T-helper 2 cell treated with Interferon-gamma antibody and Interleukin-4, amounts not matched to agents 5 μg/mL and 100 μg/mL, for 36 hours (primary cell): ENCODE measurements around the gene TRMU.

Experiments used
- DNase-seq: peaks from one replicate; pipeline ENCODE4 v3.0.0; 2021; ENCODE audit warnings: low spot score
- H3K27ac Mint-ChIP-seq: one replicate; pipeline ENCODE4 v1.8.0; 2021; ENCODE audit warnings: mild to moderate bottlenecking, mixed read lengths
- H3K27me3 Mint-ChIP-seq: one replicate; pipeline ENCODE4 v1.8.0; 2021; ENCODE audit warnings: low read depth, mixed read lengths
- H3K36me3 Mint-ChIP-seq: one replicate; pipeline ENCODE4 v1.8.0; 2021; ENCODE audit warnings: low read depth, mixed read lengths
- H3K4me1 Mint-ChIP-seq: one replicate; pipeline ENCODE4 v1.8.0; 2021; ENCODE audit warnings: low read depth, mixed read lengths
- H3K4me3 Mint-ChIP-seq: one replicate; pipeline ENCODE4 v1.8.0; 2022; ENCODE audit warnings: mild to moderate bottlenecking, moderate library complexity, mixed read lengths
- H3K9me3 Mint-ChIP-seq: one replicate; pipeline ENCODE4 v1.8.0; 2021; ENCODE audit warnings: mixed read lengths

Gene TRMU

DNA sequence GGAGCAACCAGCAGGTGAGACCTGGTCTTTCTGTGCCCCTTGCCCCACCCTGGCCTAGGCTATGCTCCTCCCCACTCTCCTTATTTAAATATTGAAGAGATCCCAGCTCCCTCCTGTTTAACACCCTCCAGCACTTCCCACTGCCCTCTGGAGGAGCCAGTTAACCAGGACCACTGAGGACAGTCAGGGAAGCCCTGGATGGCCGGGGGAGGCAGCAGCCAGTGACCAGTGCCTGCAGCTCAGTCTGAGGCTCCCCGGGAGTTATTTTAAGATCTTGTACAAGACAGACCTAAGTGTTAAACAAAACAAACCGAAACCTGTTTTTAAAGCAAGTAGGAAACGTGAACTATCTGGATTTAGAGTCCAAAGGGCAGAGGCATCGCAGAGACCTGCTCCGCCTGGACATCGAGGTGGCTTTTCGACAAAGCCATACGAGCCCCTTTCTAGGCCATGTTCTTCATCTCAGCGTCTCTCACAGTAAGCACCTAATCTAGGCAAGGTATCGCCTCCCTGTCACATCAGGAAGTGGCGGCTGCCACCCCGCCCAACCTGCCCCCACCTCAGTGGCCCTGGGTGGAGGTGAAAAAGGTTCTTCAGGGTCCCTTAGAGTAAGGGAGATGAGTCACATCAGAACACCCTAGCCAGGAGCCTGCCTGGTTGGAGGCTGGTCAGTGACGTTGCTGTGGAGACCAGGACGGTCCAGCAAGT, 35.2 kb downstream of the TRMU start:
- Mint-ChIP-seq H3K27ac (no peak overlapping the region), H3K9me3 (peaks cover 1% of the 10 kb centered on the region), H3K36me3 (no peaks in the 10 kb centered on the region), H3K27me3 (peaks cover 20% of the 10 kb centered on the region), H3K4me3 (no peak overlapping the region), H3K4me1 (no peaks in the 10 kb centered on the region)
- no peak for DNase-seq

DNA sequence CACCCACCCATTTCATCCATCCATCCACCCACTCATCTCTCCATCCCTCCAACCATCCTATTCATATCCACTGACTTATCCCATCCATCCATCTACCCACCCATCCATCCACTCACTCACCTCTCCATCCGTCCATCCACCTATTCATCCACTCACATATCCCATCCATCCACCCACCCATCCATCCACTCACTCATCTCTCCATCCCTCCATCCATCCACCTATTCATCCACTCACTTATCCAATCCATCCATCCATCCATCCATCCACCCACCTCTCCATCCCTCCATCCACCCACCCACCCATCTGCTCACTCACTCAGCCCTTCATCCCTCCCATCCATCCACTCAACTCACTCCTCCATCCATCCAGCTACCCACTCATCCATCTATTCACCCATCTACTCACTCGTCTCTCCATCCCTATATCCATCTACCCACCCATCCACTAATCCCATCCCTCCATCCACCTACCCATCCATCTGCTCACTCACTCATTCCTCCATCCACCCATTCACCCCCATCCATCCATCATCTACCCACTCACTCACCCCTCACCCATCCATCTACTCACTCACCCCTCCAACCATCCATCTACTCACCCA, 36.2 kb downstream of the TRMU start:
- Mint-ChIP-seq H3K27ac (no peak overlapping the region), H3K4me3 (no peak overlapping the region), H3K36me3 (no peaks in the 10 kb centered on the region), H3K4me1 (no peaks in the 10 kb centered on the region), H3K27me3 (peaks cover 20% of the 10 kb centered on the region), H3K9me3 (peaks cover 4% of the 10 kb centered on the region)
- no peak for DNase-seq

DNA sequence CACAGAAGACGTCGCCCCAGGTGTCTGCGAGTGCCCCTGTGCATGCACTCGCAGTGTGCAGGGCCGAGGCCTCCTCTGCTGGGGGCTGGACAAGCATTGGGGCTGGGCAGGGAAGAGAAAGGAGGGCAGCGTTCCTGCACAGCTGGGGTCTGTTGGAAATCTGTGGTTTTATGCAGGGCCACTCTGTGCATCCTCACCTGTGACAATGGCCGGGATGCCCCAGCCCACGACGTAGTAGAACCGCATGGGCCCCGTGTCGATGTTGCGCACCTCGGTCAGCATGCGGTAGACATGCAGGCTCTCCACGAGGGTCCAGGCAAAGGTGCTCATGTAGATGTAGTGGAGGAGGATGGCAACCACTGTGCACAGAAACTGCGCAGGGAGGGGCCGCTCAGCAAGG, 37.2 kb downstream of the TRMU start:
- no peak for DNase-seq
- peaks cover 4% of the 10 kb centered on the region for H3K9me3 Mint-ChIP-seq
- peaks cover 20% of the 10 kb centered on the region for H3K27me3 Mint-ChIP-seq
- no peaks in the 10 kb centered on the region for H3K4me1 Mint-ChIP-seq
- no peak overlapping the region for H3K27ac Mint-ChIP-seq
- no peak overlapping the region for H3K4me3 Mint-ChIP-seq
- no peaks in the 10 kb centered on the region for H3K36me3 Mint-ChIP-seq

DNA sequence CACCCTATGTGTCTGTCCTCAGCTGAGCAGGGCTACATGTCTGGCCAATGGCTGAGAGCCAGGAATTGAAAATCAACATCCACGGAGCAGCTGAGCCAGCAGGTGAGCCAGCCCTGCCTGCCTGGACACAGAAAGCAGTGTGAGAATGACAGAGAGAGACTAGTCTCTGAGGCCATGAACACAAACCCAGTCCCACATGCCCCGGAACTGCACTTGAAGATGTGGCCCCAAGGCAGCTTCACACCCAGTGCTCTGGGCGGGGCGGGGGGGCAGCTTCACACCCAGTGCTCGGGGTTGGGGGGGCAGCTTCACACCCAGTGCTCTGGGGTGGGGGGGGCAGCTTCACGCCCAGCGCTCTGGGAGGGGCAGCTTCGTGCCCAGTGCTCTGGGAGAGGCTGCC, 37.6 kb downstream of the TRMU start:
- H3K9me3 Mint-ChIP-seq = peaks cover 4% of the 10 kb centered on the region
- no peaks in the 10 kb centered on the region for H3K36me3 Mint-ChIP-seq
- no peaks in the 10 kb centered on the region for H3K4me1 Mint-ChIP-seq
- H3K27me3 Mint-ChIP-seq = peaks cover 20% of the 10 kb centered on the region
- no peak overlapping the region for H3K27ac Mint-ChIP-seq
- no peak overlapping the region for H3K4me3 Mint-ChIP-seq
- DNase-seq = no peak

DNA sequence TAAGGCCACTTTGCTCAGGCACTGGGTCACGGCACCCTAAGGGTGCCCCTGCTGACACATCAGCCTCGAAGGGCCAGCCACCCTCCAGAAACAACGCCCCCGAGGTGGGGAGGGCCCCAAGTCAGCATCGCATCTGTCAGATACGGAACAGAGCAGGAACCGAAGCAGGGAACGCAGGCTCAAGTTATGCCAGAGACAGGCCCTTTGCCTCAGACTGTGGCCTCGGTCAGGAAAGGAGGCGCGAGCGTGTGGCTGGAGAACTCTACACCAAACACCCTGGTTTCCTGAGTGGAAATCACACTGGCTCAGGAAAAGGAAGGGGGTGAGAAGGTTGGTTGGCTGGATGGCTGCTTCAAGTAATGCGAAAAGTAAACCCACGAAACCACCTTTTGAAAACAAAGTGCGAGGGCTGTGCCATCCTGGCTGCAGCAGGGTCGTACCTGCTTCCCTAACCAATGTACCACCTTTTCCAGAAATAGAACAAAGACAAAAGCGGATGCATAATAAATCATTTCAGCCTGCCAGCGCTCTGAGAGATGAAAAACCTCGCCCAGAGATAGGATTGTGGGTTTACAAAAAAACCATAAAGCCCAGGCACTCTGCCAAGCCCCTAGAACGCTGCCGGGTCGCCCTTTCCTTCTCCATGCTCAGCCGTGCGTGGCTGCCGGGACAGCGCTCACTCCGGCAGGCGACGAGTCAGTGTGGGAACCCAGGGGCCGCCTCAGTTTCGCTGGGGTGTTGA, 38.6 kb downstream of the TRMU start:
- Mint-ChIP-seq H3K36me3 (no peaks in the 10 kb centered on the region), H3K27ac (no peak overlapping the region), H3K4me3 (no peak overlapping the region), H3K4me1 (no peaks in the 10 kb centered on the region), H3K27me3 (peaks cover 20% of the 10 kb centered on the region), H3K9me3 (peaks cover 4% of the 10 kb centered on the region)
- no peak for DNase-seq

- Mint-ChIP-seq H3K27ac (no peak overlapping the region), H3K36me3 (no peaks in the 10 kb centered on the region), H3K9me3 (peaks cover 4% of the 10 kb centered on the region), H3K4me3 (no peak overlapping the region), H3K27me3 (peaks cover 20% of the 10 kb centered on the region), H3K4me1 (no peaks in the 10 kb centered on the region)
- no peak for DNase-seq
Measured at GRCh38 chr22:46374663-46375474, 39.4 kb downstream of the TRMU start.

DNA sequence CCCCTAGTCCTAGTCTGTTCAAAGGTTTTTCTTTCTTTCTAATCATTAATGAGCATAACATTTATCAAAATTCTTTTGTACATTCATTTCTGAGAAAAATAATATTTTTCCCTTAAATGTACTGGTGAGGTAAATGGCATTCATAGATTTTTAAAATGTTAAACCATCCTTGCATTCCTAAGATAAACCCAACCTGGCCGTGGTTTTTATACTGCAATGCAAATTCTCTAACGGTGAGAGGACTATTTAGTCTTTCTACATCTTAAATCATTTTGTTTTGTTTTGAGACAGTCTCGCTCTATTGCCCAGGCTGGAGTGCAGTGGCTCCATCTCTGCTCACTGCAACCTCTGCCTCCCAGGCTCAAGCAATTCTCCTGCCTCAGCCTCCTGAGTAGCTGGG, 40.6 kb downstream of the TRMU start:
- Mint-ChIP-seq H3K4me3 (no peak overlapping the region), H3K27me3 (peaks cover 20% of the 10 kb centered on the region), H3K27ac (no peak overlapping the region), H3K4me1 (no peaks in the 10 kb centered on the region), H3K36me3 (no peaks in the 10 kb centered on the region), H3K9me3 (peaks cover 4% of the 10 kb centered on the region)
- no peak for DNase-seq

DNA sequence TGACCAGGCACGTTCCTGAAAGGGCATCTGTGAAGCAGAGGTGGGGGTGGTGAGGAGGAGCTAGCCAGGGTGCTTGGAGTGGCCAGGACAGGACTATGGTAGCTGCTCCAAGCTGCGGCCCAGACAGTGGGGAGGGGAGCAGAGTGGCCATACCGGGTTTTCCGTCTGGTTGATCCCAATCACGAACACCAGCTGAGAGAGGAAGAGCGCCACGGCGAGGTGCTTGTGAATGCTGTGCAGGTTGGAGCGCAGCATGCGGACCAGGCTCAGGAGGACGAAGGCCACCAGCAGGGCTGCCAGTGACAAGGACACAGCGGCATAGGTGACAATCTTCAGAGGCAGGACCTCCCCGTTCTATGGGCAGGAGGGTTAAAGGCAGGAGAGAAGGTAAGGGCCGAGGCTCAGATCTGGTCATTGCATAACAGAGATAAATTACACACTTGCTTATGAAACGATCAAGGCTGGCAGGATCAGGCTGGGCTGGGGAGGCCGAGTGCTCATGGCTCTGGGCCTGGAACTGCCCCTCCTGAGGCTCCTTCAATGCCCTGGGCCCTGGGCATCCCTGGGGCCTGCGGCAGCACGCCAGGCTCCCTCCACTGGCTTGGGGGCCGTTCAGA, 41.5 kb downstream of the TRMU start:
- no peak overlapping the region for H3K27ac Mint-ChIP-seq
- H3K36me3 Mint-ChIP-seq = no peaks in the 10 kb centered on the region
- H3K4me3 Mint-ChIP-seq = no peak overlapping the region
- no peak for DNase-seq
- no peaks in the 10 kb centered on the region for H3K4me1 Mint-ChIP-seq
- H3K27me3 Mint-ChIP-seq = peaks cover 17% of the 10 kb centered on the region
- peaks cover 4% of the 10 kb centered on the region for H3K9me3 Mint-ChIP-seq

- peaks cover 14% of the 10 kb centered on the region for H3K27me3 Mint-ChIP-seq
- no peak overlapping the region for H3K4me3 Mint-ChIP-seq
- H3K4me1 Mint-ChIP-seq = no peaks in the 10 kb centered on the region
- peaks cover 4% of the 10 kb centered on the region for H3K9me3 Mint-ChIP-seq
- DNase-seq = no peak
- no peak overlapping the region for H3K27ac Mint-ChIP-seq
- H3K36me3 Mint-ChIP-seq = no peaks in the 10 kb centered on the region
Measured at GRCh38 chr22:46377525-46378425, 42.3 kb downstream of the TRMU start.

DNA sequence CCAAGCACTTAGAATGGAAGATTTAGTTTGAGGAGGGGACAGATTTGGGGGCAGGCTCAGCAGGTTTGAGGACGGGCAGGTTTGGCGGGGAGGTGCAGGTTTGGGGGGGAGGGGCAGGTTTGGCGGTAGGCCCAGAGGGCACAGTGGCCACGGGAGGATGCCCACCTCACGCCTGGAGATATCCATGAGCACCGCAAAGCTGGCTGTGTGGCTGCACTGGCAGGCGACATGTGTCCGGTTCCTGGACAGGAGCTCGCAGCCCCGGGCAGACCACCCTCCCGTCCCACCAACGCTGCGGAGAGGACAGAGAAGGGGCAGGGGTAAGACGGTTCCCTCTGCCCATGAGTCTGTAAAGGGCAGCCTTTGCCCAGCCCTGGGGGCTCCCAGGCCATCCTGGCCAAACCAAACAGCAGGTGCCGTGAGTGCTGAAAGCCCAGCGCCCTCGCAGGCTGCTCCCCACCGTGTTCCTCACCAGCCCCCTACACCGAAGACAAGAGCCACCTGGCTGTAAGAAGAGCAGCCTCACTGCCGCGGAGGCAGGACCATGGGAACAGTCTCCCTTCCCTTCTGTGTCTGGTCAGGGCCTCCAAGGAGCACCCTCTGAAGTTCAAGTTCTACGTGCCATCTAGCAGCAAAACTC, 43.0 kb downstream of the TRMU start:
- Mint-ChIP-seq H3K4me3 (no peak overlapping the region), H3K9me3 (peaks cover 4% of the 10 kb centered on the region), H3K4me1 (no peaks in the 10 kb centered on the region), H3K36me3 (no peaks in the 10 kb centered on the region), H3K27ac (no peak overlapping the region), H3K27me3 (peaks cover 10% of the 10 kb centered on the region)
- DNase-seq = no peak

GRCh38 chr22:46379066-46379930, 43.8 kb downstream of the TRMU start:
- H3K36me3 Mint-ChIP-seq = no peaks in the 10 kb centered on the region

GRCh38 chr22:46380069-46380468, 44.6 kb downstream of the TRMU start:
- H3K27me3 Mint-ChIP-seq = peaks cover 4% of the 10 kb centered on the region
- no peaks in the 10 kb centered on the region for H3K36me3 Mint-ChIP-seq
- peaks cover 4% of the 10 kb centered on the region for H3K9me3 Mint-ChIP-seq
- DNase-seq = no peak
- no peak overlapping the region for H3K27ac Mint-ChIP-seq
- H3K4me3 Mint-ChIP-seq = no peak overlapping the region
- no peaks in the 10 kb centered on the region for H3K4me1 Mint-ChIP-seq

More at GRCh38 chr22:46379066-46379930, 43.8 kb downstream of the TRMU start:
- H3K4me1 Mint-ChIP-seq = no peaks in the 10 kb centered on the region
- DNase-seq = no peak
- no peak overlapping the region for H3K4me3 Mint-ChIP-seq
- peaks cover 7% of the 10 kb centered on the region for H3K27me3 Mint-ChIP-seq
- no peak overlapping the region for H3K27ac Mint-ChIP-seq
- H3K9me3 Mint-ChIP-seq = peaks cover 4% of the 10 kb centered on the region
